SK-N-SH (cell line): Measurements from ENCODE around the gene DRD4.

Experiments
- CTCF ChIP-seq: fragments of 200-600 bp; sonication (generic); IDR thresholded peaks from 2 replicates; pipeline ENCODE4 v1.6.1; 2017; ENCODE audit warnings: antibody characterized with exemption, mild to moderate bottlenecking, moderate library complexity
- EZH2phosphoT487 ChIP-seq: fragments of 200-600 bp; sonication (generic); IDR thresholded peaks from 2 replicates; pipeline ENCODE4 v1.6.1; 2017; ENCODE audit warnings: low read depth, mixed run types, mild to moderate bottlenecking, antibody characterized with exemption, moderate library complexity, borderline replicate concordance
- MAX ChIP-seq: IDR thresholded peaks from 2 replicates; pipeline ENCODE4 v1.4.0; 2012; ENCODE audit warnings: low read depth
- PBX3 ChIP-seq: IDR thresholded peaks from 2 replicates; pipeline ENCODE4; 2012
- TAF1 ChIP-seq: IDR thresholded peaks from 2 replicates; pipeline ENCODE4 v1.6.1; 2012; ENCODE audit warnings: low read depth, mild to moderate bottlenecking, low read length, moderate library complexity, borderline replicate concordance

- TF ChIP-seq EZH2phosphoT487 (no peak), TAF1 (no peak), PBX3 (no peak), CTCF (no peak), MAX (no peak)
Observed at GRCh38 chr11:660281-660680, 23.2 kb downstream of the DRD4 start.
